Measurements from ENCODE around the gene MCC.

Gene MCC

GRCh38 chr5:113217619-113218184 lies 270.6 kb downstream of the MCC start:
- DNase-seq: no peak

GRCh38 chr5:113216545-113216944 lies 271.7 kb downstream of the MCC start:
- no peak for DNase-seq

DNA sequence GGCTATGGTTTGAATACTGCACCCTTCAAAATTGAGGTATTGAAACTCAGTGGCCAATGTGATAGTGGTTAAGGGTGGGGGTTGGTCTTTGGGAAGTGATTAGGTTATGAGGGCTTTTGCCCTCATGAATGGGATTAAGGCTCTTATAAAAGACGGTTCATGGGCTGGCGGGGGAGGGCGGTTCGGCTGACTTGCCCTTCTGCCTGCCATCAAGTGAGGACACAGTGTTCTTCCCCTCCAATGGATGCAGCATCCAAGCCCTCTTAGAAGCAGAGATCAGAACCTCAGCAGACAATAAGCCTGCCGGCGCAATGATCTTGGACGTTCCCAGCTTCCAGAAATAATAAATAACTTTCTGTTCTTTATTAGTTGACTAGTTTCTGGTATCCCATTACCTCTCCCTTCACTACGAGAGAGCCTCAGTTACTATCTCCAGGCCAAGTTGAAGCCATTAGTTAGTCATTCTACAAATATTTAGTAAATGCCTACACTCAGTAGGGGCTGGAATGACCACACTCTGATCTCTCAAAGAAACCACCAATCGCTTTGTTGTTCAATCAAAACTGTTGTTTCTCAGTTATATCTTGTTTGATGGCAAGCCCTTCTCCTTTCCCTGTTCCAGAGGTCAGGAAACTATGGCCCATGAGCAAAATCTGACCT lies 272.7 kb downstream of the MCC start:
- no peak for DNase-seq

DNA sequence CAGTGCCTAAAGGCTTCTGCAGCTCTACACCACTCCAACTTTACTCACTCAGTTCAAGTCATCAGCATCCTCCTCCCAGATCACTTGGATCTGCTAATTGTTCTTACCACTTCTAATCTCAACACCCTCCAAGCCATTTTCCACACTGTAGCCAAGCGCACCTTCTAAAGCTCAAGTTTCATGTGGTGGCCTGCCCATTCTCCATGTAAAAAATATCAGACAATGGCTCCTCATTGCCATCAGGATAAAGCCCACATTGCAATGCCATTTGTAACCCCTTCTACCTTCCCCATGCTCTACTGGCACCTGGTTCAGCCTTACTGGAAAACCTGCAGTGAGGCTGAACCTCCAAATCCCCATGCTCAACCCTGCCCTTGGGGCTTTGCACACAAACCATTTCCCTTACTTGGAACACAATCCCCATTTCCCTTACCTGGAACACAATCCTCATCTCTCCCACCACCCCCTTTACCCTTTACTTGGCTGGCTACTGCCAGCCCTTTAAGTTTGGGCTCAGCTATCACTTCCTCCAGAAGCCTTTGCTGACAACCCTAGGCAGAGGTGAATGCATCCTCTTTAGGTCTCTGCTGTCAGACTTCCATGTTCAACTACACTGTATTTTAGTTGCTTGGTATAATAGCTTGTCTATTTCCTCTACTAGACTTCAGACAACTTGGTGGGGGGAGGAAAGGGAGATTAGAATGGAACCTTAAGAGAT lies 273.5 kb downstream of the MCC start:
- DNase-seq: no peak

GRCh38 chr5:113213551-113214425 lies 274.5 kb downstream of the MCC start:
- no peak for DNase-seq

DNA sequence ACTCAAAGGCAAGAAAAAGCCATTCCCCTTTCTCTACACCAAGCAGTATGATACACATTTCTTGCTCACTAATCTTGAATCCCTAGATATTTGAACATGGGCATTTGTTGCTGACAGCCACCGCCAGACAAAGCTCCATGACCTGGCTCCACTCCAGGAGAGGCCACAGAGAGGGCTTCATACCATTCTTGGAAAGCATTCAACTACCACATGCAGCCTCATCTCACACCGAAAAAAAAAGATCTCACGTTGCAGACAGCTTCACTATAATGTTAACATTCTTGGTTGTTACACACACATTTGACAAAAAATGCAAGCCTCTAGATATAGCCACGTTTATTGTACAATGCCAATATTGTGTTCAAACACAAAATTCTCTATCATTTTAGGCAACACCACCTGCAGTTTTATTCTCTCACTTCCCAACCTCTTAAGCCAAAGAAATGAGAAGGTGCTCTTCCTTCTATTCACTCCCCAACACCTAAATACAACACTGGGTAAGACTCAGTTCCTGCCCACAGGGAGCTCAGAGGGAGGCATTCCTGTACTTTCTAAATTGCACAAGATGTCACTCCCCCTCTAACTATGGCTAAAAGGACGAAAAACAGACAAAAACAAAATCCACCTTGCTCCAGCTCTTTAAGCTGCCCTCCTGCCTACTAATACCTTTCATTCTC lies 275.9 kb downstream of the MCC start:
- no peak for DNase-seq

GRCh38 chr5:113209498-113209897 lies 278.8 kb downstream of the MCC start:
- DNase-seq: no peak

DNA sequence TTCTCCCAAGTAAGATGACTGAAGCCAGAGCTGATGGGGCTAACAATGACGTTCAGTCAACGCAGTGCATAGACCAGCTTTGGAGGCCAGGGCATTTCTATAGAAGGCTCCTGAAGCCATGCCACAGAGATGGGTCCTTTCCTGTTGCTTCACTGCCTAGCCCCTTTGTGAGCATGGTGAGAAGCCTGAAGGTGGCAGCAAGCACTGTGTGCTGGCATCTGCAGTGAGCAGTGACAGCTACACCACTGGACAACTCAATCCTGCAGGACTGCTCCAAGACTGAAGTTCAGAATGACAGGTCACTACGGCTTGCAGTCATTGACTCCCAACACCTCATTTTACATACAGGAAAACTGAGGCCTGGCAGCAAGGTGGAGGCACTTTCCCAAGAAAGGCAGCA lies 282.4 kb downstream of the MCC start:
- DNase-seq: no peak

- no peak for DNase-seq
These were observed 282.9 kb downstream of the MCC start for GRCh38 chr5:113205323-113205722.

DNA sequence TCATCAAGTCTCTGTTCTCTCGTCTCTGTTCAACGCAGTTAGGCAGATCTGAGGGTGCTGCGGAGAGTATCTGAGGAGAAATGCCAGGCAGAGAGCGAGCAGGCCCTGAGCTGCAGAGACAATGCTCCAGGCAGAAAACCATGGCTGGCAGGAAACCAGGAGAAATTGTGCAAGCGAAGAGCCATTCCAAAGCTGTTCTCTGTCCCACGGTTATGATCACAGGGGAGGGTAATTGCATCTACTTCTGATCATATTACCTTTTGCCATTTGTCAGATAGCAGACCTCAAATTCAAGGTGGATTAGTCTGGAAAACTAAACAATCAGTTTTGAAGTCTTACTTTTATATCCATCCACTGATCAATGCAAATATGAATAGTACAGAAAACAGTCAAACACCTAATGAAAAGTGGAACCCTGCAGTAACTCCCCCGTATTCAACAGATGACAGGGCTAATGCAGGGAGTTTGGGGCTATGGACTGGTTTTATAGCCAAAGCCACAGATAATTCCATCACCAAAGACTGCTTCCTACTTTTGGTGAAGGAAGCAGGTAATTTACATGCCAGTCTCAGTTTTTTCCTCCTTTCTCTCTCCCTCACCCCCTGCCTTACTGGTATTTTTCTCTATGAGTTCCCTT lies 283.6 kb downstream of the MCC start:
- DNase-seq: no peak

DNA sequence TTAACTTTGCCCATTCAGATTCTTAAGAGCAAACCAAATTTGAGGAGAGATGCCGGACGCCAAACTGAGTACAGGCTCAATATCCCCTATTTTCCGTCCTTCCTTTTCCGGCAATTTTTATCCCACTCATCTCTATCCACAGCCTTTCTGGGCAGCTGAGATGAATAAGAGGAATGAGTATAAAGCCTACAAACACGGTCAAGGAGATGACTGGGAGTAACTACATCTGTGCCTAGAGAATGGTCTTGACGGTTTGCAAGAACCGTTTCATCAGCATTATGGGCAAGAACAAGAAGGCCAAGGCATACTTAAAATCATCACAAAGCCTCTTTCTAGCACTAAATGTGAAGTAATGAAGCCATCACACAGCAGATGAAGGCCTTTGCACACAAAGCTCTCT lies 284.3 kb downstream of the MCC start:
- DNase-seq: no peak

DNA sequence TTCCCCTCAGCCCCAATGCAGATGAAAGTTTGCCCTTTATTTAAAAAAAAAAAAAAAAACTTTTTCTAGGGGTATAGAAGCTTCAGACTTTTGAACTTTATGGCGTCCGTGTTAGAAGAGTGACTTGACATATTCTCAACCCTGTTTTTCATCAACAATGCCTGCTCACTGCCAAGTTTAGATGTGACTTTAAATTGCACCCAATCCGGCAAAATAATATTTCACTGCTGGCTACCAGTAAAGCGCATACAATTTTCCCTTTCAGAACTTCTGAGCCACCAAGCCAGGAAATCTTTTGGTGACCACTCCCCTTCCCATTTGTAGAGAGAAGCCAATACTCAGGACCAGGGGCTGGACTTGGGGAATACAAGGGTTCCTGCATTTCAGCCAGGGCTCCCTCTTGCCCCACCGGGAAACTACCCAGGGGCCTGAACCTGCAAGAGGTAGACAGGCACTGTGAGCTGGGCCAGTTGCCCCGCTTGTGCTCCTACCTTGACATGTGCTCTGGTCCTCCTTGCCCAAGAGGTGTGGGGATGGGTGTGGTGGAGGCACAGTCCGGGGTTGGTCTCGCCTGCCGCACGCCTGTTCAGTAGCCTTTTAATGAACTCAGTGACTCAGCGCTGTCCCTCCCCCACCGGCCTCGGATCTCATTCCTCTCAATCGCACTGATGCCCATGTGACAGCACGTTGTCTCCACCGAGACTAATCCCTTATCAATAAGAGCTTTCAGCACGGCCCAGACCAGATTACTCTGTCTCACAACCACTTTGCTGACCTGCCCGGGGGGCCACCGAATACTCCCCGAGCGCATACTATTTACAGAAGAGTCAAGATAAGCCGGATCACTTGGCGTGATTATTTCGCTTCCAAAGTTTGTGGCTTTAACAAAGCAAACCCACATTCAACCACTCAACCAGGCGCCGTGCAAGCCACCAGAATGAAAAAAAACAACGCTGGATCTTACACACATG lies 285.2 kb downstream of the MCC start:
- no peak for DNase-seq

- no peak for DNase-seq
These were observed 286.0 kb downstream of the MCC start for GRCh38 chr5:113202287-113202686.

GRCh38 chr5:113201715-113202114 lies 286.5 kb downstream of the MCC start:
- DNase-seq: no peak

DNA sequence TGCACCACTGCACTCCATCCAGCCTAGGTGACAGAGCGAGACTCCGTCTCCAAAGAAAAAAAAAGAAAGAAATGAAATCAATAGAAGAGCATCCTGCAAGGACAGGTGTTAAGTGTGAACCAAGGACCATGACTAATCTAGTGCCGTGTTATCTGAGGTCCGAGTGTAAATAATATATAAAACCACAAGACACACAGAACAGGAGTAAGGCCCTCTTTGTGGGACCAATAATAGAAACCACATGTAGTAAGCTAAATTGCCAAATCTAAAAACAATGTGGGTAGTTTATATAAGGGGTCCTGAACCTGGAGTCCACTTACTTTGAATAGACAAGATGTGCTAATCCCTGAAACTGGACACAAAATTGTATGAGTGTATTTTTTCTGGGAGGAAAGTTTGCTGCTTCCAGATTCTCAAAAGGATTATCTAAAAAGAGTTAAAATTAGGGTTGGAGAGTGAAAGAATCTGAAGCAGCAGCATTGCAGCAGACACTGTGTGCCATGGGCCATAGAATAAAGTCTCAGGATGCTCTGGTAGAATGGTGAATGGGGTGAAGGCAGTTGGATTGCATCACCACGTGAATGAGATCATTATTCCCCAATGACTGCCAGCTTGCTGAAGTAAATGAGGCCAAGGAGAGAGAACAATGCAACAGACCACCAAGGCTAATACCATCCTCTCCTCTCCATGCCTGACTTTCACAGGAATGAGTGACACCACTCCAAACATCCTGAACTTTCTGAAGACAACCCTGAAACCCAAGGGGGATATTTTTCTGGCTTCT lies 288.9 kb downstream of the MCC start:
- no peak for DNase-seq

DNA sequence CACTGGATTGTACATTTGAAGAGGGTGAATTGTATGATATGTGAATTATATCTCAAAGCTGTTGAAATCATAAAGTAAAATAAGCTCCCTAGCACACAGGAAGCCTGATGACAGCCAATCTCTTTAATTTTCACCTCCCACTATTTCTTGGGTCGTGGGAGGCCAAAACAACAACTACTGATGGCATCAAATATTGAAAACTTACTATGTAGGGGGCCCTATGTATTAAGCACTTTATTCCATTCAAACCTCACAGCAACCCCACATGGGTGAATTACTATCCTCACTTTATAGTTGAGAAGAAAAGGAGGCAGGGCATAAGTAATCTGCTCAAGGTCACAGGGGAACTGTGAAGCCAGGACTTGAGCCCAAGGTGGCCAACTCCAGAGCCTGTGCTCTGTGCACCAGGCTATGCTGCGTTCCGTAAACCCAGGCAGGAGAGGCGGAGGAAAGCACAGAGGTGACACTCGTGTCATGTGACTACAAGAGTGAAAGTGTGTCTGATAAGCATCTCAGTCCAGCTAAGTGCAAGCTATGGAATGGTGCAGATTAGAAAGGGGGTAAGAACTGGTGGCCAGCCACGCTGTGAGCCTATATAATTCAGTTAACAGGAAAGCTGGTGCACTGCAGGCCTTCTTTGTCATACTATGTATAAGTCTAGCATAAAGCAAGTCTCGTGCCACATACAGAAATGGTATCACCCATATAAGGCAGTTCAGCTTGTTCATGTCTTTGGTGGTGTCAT lies 290.6 kb downstream of the MCC start:
- DNase-seq: no peak

- no peak for DNase-seq
These were observed 292.5 kb downstream of the MCC start for GRCh38 chr5:113195771-113196170.

DNA sequence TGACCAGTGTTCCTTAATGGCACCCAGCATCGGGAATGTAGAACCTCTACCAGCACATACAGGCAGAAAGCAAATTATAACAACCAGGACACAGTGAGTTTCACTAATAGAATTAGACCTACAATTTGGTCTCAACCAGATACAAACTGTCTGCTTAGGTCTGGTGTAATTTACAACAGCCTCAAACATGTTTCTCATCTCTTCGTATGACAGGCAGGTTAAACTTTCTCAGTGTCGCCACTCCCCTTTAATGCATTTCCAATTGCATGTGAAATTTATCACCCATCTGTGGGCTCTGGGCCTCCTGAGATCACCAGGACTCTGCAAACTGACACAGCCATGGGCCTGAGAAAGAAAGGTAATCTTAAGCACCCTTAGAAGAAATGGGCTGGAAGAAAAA lies 293.0 kb downstream of the MCC start:
- no peak for DNase-seq

DNA sequence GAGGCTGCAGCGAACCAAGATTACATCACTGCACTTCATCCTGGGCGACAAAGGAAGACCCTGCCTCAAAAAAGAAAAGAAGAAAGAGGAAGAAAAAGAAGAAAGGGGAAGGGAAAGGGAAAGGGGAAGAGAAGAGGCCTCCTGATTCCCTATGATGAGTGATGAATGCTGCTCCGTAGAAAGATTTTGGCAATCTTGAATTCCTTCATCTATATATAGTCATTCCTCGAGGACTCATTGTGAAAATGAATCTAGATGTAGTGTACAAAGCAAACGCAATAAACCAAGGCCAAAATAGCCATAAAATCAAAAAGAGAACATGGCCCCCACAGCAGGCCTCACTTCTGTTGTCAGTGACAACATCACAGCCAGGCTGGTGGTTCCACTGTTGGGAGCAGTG lies 293.7 kb downstream of the MCC start:
- DNase-seq: no peak

- no peak for DNase-seq
These were observed 294.1 kb downstream of the MCC start for GRCh38 chr5:113194125-113194524.
